Activated CD4-positive, alpha-beta T cell treated with anti-CD3 and anti-CD28 coated beads, Interleukin-2, amount 50 U/mL, for 4 hours (primary cell): ENCODE results near the gene ADIPOR2.

Source experiments
- DNase-seq, 2 experiments: peaks; one replicate each; pipeline ENCODE4 v3.0.0-alpha.2; 2020

Gene ADIPOR2

DNA sequence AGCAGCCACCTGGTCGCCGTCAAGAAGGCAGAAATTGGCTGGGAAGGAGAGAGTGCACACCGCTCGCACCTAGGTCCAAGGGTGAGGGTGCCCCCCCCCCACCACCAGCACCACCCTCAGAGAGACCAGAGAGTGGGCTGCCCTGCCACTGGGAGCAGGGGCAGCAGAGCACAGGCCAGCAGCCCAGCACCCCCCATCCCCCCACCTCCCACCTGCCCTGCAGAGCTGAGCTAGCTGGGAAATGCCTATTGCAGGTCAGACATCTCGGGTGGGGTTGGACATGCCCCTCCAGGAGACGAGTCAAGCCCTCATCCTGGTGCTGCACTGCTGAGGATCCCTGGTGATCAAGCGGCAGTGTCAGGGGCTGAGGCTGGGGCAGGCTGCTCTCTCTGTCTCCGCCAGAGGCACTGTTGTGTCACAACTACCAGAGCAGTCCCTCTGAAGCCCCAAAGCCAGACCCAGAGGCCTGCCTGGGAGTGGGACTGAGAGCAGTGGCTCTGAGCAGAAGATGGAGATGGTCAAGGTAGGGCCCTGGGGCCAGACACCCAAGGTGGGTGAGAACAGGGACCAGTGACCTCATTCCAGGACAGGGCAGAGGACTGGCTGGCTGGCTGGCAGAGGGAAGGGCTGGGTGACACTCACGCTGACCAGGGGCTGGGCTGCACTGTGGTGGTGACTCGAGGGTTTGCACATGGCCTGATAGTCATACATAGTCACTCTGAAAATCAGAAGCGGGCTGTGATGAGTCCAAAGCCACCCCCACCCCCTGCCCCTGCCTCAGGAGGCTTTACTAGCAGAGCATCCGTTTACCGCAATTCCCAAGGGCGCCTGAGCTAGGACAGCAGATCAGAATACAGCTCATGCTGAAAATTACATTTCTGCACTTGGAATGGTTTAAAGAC is 109.8 kb downstream of the ADIPOR2 start:
- DNase-seq: no peak

DNA sequence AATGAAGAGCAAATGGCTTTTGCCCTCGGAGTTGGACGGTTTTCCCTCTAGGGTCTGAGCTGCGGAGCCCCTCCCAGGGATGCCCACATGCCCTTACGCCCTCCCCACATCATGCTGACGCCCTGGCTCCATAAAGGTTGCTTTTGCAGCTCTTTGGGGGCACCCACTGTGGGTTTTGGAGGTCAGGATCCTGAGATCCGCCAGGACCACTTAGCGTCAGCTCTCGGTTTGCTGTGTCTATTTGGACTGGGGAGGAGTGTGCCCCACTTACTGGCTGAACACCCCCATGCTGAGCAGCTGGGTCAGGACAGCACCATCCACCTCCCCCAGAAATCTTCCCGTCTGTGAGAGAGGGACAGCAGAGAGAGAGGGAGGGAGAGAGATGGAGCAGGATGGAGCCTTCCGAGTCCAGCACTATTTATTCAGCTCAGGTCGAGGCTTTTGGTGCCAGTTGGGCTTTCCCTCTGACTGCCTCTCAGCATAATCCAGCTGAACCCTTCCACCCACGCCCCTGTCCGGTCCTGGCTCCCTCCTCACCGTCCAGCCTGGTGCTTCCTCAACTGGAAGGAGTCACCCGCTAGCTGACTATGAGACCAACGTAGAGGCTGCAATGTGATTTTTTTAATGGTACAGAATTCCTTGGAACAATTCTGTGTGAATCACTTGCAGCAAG is 110.6 kb downstream of the ADIPOR2 start:
- DNase-seq: no peak

DNA sequence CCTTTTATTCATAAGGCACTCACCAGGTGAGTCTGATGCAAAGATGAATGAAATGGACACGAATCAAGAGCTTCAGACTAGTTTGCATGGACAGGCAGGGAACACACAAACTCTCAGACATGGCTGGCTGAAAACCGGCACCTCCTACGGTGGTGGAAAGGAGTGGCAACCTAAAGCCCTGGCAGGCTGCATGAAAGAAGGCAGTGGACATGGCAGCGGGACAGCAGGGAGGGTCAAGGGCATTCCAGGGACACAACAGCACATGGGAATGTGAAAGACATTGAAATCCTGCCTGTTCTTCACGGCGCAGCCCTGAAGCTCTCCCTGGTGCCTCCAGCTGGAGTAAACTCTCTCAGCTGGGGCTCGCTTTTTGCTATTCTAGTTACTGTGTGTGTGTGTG is 112.9 kb downstream of the ADIPOR2 start:
- DNase-seq: no peak

DNA sequence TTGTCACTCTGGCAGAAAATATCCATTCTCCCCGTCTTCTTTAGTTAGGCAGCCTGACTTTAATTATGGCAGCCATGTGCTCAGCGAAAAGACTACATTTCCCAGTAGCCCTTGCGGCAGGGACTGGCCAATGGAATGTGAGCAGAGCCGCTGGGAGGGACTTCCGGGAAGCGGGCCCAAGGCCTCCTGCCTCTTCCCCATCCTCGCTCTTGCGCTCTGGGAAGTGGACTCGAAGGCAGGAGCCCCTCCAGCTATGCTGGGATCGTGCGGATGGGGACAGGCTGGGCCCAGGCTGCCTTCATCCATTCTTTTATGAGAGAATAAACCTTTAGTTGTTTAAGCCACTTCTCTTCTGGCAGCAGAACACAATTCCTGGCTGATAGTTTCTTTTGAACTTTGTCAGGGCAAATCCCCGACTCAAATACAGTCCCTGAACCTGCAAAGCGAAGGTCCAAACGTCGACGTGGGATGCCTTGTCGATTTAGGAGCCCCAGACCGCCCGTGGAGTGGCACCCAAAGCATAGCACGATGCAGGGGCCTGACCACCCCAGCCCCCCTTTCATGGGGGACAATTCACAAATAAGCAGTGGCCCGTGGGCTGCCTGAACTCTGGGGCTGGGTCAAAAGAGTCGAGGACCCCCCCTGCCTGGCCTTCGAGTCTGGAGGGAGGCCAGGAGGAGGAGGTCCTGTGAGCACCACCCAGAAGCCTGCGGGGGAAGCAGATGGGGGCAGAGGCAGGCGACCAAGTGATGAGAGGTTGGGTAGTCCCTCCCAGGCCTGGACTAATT is 113.9 kb downstream of the ADIPOR2 start:
- DNase-seq: peak; percentile 85 to 87

DNA sequence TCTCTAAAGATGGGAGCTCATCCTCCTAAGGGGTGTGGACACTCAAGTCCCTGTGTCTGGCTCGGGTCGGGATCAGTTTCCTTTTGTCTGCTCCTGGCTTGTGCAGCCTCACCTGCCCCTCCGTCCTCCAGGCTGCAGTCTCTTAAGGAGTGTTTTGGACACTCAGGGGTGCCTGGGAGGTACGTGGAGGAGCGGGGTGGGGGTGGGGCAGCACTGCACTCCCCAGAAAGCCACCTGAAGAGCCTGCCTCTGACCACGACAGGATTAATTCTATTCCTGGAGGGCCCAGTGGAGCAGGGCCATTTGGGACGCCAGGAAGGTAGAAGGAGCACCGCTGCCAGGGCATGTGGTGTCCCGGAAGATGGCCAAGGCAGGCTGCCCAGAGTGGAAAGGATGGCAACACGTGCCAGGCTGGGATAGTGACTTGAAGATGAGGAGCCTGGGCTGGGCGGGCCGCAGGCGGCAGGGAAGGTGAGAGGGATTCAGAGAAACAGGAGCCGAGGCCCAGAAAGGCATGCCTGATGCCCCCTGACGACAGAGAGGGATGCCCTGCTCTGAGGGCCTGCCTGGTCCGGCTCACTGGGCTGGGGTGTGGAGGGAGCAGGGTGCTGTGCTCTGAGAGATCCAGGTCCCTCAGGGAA is 114.7 kb downstream of the ADIPOR2 start:
- no peak for DNase-seq

- DNase-seq: no peak
Observed at GRCh38 chr12:1806301-1807086, 115.6 kb downstream of the ADIPOR2 start.

DNA sequence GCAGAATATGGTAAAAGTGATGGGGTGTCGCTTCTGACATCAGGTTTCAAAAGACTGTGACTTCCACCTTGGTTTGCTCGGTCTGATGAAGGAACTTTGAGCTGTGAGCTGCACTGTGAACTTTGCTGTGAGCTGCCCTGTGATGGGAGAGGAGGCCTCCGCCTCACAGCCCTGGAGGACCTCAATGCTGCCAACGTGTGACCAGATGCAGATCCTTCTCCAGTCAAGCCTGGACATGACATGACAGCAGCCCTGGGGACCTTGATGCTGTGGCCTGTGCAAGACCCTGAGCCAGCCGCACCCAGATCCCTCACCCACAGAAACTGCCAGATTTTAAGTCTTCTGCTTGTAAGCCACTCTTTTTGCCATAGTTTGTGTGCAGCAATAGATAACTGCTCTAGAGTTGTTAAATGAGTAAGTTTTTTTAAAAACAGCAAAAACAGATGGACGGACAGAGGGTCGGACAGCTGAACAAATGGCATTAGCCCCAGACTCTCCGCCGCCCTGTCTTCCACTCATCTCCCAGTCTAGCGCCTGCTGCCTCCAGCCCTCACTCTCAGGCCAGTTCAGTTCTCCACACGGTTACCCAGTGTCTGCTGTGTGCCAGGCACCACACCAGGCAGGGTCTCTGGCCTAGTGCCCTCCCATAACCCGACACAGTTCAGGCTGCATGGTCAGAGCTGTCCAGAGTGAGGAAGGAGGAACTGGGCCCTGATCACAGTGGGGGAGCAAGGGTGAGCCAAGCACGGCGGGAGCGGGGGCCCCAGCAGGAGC is 116.4 kb downstream of the ADIPOR2 start:
- no peak for DNase-seq

DNA sequence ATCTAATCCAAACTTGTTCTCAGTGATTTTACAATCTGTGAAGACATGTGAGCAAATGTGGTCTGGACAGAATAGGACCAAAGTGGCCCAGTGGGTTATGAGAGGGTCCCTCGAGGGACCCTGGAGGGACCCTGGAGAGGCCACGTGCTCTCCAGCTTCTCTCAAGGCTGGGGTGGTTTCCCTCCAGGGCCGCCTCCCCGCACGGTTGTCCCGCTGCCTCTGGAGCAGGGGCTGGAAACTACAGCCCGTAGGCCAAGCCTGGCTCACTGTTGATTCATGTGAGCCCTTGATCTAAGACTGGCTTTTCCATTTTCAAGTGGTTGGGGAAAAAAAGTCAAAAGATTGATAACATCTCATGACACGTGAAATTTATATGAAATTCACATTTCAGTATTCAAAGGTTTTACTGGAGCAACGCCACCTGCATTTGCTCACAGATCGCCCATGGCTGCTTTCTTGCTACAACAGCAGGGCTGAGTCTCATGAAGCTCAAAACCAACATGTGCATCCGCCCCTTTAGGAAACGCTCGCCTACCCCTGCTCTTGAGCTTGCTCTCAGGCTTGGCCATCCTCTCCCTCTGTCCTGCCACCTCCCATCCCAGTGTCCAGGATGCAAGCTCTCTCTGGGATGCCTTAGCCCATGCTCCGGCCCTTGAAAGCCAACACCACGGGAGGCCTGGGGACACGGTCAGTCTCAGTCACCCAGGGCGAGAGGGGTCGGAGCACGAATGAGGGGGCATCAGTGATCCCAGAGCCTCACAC is 117.3 kb downstream of the ADIPOR2 start:
- DNase-seq: no peak

DNA sequence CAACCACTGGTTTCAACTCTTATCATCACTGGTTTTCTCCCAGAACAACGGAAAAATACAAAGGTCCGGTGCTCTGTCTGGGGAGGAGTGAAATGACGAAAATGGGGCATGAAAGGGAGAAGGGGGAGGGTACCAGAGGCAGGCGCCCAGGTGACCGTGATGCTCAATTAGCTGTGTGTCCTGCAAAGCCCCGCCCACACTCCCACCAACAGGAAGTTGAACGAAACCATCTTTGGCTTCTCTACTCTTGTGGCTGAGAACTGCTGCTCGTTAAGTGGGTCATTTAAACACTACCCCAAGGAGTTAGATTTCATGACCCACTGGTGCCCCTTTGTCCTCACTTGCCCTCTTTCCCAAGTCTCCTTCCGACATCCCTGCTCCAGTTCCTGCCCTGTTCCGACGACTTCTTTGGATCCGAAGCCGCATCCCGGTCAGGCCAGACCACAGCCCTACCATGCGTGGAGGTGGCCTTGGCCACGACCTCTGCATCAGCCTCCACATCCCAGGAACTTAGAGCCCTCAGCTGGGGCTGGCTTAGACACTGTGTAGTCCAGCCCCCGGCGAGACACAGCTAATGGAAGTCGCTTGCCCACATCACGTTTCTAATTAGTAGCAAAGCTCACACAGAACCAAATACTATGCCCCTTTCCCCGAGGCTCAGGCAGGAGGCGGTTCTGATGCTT is 118.1 kb downstream of the ADIPOR2 start:
- no peak for DNase-seq

GRCh38 chr12:1809591-1810190 is 118.8 kb downstream of the ADIPOR2 start:
- DNase-seq: no peak

DNA sequence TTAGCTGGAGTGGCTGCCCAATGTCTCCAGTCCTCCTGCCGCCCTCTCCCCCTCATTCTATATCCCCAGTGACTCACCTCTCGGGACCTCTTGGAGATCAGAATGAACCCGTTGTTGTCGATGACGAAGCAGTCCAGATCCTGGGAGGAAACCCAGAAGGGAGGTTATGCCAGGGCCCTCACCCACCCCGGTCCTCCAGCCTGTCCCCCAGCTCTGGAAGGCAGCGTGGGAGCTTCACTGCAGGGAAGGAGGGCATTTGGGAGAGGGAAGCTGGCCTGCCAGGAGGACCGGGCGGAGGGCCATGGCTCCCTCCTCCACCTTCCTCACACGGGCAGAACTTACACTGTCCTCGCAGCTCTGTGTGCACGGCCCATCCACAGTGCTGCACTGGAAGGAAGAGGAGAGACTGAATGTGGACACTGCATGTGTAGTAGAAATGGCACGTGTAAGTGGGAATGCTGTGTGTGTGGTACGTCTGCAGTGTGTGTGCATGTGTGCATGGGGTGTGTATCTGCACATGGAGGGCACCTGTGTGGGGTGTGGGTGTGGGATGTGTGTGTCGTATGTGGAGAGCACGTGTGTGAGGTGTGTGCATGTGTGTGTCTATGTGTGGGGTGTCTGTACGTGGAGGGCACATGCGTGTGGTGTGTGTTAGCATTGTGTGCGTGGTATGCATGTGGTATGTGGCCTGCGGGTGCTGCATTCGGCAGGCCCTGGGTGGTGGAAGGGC is 119.5 kb downstream of the ADIPOR2 start:
- no peak for DNase-seq

GRCh38 chr12:1810931-1811280 is 120.0 kb downstream of the ADIPOR2 start:
- no peak for DNase-seq

DNA sequence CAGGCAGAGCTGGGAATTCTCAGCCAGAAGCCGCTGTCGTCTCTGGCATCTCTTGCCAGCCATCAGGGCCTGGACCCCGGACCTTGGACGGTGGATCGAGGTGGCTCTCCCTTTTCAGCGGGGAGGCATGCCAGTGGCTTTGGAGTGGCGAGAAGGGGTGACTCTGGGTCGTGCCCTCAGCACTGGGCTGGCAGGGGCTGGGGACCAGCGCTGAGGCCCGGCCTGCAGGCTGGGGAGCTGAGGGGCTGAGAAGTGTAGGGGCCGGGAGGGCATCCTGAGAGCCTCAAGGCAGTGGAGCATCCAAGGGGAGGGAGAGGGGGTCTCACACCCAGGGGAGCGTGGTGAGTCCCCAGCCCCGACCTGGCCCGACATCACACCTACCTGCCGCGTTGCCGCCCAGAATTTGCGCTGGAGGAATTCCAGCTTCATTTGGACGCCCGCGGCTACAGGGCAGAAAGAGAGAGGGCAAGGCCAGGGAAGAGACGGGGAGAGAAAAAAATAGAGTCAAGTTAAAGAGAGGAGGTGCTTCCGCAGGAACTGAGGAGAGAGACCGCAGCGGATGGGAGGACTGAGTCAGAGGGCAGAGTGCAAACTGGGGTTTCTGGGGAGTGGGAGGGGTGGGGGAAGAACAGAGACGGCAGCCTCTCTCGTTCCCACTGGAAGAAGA is 120.5 kb downstream of the ADIPOR2 start:
- peak; percentile 52 to 60 for DNase-seq

DNA sequence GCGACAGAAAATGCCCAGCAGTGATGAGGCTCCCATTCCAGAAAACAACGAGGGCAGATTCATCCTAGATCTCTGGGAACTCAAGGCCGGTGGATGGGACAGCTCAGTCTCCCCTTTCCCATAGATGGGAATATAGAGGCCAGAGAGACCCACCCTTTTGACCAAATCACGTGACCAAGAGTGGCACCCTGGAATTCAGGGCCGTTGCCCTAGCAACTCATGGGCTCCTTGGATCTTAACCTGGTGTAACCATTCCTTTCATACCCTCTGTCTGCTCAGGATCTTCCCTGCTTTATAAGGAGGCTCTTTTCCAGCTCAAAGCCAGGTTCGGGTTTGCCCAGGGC is 121.0 kb downstream of the ADIPOR2 start:
- no peak for DNase-seq

- DNase-seq: no peak
Observed at GRCh38 chr12:1812650-1813302, 121.9 kb downstream of the ADIPOR2 start.

DNA sequence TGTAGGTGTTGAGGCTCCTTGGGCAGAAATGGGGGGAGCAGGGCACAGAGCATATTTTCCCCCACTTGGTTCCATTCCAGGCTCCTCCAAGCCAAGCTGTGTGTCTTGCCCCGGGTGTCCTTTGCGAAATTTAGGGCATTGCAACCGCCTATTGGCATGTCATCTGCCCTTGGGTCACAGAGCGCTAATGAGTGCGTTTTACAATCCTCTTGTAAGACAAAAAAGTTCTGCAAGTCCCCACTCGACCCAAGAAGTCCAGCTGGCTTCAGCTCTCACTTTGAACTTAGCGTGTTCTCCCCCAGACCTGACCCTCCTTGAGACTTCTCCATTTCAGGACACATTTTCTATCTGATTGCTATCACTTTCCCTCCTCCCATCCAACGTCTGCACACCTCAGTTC is 123.4 kb downstream of the ADIPOR2 start:
- no peak for DNase-seq

DNA sequence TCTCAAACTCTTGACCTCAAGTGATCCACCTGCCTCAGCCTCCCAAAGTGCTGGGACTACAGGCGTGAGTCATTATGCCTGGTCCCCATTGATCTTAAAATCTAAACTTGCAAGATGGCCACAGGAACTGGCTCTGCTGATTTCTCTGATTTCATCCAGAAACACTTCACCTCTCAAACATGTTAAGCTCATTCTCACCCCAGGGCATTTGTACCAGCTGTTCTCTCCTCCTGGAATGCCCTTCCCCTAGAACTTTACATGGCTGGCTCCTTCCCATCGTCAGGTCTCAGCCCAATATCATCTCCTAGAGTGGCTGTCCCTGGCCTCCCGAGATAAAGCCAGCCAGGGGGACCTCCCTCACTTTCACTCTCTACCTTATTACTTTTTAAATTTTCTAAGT is 124.2 kb downstream of the ADIPOR2 start:
- no peak for DNase-seq
